ENCODE measurements around the gene DIABLO. TPM values are rescaled to one million over a fixed set of nuclear protein-coding genes. Genes with fewer than 3 reads are reported as not detected.

Gene DIABLO
- total RNA-seq, 2 donors from 2014 or later: 54.1 to 132 TPM

DNA sequence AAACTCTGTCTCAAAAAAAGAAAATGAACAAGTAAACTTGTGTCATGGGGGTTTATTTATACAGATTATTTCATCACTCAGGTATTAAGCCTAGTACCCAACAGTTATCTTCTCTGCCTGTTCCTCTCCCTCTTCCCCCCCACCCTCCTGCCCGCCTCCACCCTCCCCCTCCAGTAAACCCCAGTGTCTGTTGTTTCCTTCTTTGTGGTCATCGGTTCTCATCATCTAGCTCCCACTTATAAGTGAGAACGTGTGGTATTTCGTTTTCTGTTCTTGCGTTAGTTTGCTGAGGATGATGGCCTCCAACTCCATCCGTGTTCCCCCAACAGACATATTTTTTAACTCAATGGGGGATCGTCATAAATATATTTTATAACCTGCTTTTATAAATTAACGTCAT, 64.2 kb downstream of the DIABLO start:
- 62% methylated on average over 8 of the region's 8 CpGs for WGBS
- DNase-seq (ENCODE audit: low spot score): no peak
- TF ChIP-seq, protein P1, sequence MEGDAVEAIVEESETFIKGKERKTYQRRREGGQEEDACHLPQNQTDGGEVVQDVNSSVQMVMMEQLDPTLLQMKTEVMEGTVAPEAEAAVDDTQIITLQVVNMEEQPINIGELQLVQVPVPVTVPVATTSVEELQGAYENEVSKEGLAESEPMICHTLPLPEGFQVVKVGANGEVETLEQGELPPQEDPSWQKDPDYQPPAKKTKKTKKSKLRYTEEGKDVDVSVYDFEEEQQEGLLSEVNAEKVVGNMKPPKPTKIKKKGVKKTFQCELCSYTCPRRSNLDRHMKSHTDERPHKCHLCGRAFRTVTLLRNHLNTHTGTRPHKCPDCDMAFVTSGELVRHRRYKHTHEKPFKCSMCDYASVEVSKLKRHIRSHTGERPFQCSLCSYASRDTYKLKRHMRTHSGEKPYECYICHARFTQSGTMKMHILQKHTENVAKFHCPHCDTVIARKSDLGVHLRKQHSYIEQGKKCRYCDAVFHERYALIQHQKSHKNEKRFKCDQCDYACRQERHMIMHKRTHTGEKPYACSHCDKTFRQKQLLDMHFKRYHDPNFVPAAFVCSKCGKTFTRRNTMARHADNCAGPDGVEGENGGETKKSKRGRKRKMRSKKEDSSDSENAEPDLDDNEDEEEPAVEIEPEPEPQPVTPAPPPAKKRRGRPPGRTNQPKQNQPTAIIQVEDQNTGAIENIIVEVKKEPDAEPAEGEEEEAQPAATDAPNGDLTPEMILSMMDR (IDR thresholded peaks at IDR 0.05): no peak
- TF ChIP-seq POLR2AphosphoS5 (IDR thresholded peaks at IDR 0.05): no peak
- no peak for TF ChIP-seq POLR2A (IDR thresholded peaks at IDR 0.05)
- Histone ChIP-seq H3K27ac (no peak overlapping the region), H3K4me1 (replicated peaks) (no peaks in the 10 kb centered on the region), H3K27me3 (replicated peaks; ENCODE audit: insufficient read depth) (no peaks in the 10 kb centered on the region), H3K36me3 (no peaks in the 10 kb centered on the region), H3K4me3 (no peak overlapping the region), H3K9me3 (no peaks in the 10 kb centered on the region)
- intact Hi-C loops (cut with DNase I): no loop called here

DNA sequence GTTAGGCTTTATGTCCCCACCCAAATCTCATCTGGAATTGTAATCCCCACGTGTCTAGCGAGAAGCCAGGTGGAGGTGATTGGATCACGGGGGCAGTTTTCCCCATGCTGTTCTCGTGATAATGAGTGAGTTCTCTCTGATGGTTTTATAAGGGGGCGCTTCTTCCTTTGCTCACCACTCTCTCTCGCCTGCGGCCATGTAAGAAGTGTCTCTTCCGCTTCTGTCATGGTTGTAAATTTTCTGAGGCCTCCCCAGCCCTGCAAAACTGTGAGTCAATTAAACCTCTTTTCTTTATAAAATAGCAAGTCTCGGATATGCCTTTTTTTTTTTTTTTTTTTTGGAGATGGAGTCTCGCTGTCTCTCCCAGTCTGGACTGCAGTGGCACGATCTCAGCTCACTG, 65.1 kb downstream of the DIABLO start:
- TF ChIP-seq POLR2AphosphoS5 (IDR thresholded peaks at IDR 0.05): no peak
- no peak for TF ChIP-seq POLR2A (IDR thresholded peaks at IDR 0.05)
- TF ChIP-seq, protein P1 (IDR thresholded peaks at IDR 0.05): no peak
- DNase-seq (ENCODE audit: low spot score): no peak
- no peaks in the 10 kb centered on the region for H3K4me1 ChIP-seq (replicated peaks)
- intact Hi-C loops (cut with DNase I): no loop called here
- no peak overlapping the region for H3K27ac ChIP-seq
- 76% methylated on average over 11 of the region's 11 CpGs for WGBS
- H3K36me3 ChIP-seq: no peaks in the 10 kb centered on the region
- no peaks in the 10 kb centered on the region for H3K9me3 ChIP-seq
- no peak overlapping the region for H3K4me3 ChIP-seq
- H3K27me3 ChIP-seq (replicated peaks; ENCODE audit: insufficient read depth): no peaks in the 10 kb centered on the region

DNA sequence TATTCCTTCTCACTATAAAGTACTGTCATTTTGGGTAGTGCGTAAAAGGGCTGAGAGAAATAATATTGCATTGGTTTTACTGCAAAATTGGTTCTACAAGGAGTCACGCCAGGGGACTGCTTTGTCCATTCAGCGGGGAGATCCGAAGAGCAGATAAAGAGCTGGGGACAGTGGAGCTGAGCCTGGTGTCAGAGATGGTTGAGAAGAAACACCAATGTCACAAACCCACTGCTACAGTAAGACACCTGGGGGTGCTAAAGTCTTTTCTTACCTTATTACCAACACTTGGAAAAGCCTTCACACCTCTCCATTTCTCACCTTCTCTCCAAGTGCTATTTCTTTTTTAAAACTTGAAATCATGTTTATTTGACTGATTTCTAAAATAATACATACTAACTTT, 66.0 kb downstream of the DIABLO start:
- TF ChIP-seq, protein P1 (IDR thresholded peaks at IDR 0.05): no peak
- TF ChIP-seq POLR2A (IDR thresholded peaks at IDR 0.05) (no peak), POLR2AphosphoS5 (IDR thresholded peaks at IDR 0.05) (no peak)
- Histone ChIP-seq H3K27me3 (replicated peaks; ENCODE audit: insufficient read depth) (no peaks in the 10 kb centered on the region), H3K36me3 (no peaks in the 10 kb centered on the region), H3K9me3 (no peaks in the 10 kb centered on the region), H3K27ac (no peak overlapping the region), H3K4me3 (no peak overlapping the region), H3K4me1 (replicated peaks) (no peaks in the 10 kb centered on the region)
- intact Hi-C loops (cut with DNase I): no loop called here
- WGBS: 49% methylated on average over 4 of the region's 4 CpGs
- no peak for DNase-seq (ENCODE audit: low spot score)

DNA sequence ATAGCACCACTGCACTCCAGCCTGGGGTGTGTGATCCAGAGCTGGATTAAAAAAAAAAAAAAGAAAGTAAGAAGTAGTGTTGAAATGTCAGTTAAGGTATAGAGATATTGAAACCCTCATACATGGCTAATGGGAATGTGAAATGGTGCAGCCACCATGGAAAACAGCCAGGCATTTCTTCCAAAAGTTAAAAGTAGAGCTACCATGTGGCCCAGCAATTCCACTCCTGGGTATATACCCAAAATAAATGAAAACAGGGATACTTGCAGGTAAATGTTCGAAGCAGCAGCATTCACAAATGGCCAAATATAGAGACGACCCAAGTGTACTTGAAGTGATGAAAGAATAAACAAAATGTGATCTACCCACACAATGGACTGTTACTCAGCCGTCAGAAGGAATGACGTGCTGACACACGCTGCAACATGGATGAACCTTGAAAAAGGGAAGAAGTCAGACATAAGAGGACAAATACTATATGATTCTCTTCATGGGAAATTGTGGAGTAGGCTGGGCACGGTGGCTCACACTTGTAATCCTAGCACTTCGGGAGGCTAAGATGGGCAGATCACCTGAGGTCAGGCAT, 67.1 kb downstream of the DIABLO start:
- H3K4me1 ChIP-seq (replicated peaks): no peaks in the 10 kb centered on the region
- no peak overlapping the region for H3K27ac ChIP-seq
- no peaks in the 10 kb centered on the region for H3K36me3 ChIP-seq
- no peak for TF ChIP-seq POLR2A (IDR thresholded peaks at IDR 0.05)
- intact Hi-C loops (cut with DNase I): no loop called here
- no peak overlapping the region for H3K4me3 ChIP-seq
- DNase-seq (ENCODE audit: low spot score): no peak
- H3K9me3 ChIP-seq: no peaks in the 10 kb centered on the region
- H3K27me3 ChIP-seq (replicated peaks; ENCODE audit: insufficient read depth): no peaks in the 10 kb centered on the region
- 77% methylated on average over 7 of the region's 7 CpGs for WGBS

Small RNAs within 50 kb of the gene (small RNA-seq; reads per million reads assigned to genes)
- 0.09 to 0.10 reads per million in 2 donors for gene DIABLO

Other genes starting within 250 kb of the DIABLO start
- 10 to 100 TPM; 10.3 to 15.4 TPM for gene BCL7A, start 204.2 kb downstream of the DIABLO start, total RNA-seq
- 10 to 100 TPM; 13.1 to 57.7 TPM for gene MLXIP, start 147.3 kb downstream of the DIABLO start, total RNA-seq
- gene IL31, start 51.8 kb downstream of the DIABLO start, total RNA-seq: not detected
- gene LRRC43, start 42.9 kb downstream of the DIABLO start, total RNA-seq: 1 to 10 TPM; 1.2 to 5.7 TPM
- gene B3GNT4, start 22.3 kb downstream of the DIABLO start, total RNA-seq: 1 to 10 TPM in 1 of 2 donors, under 1 TPM in 1; 0.64 to 5.1 TPM
- 10 to 100 TPM; 11.3 to 23.9 TPM for gene VPS33A, start 40.4 kb upstream of the DIABLO start, total RNA-seq
- 10 to 100 TPM; 59.9 to 84.1 TPM for gene CLIP1, start 196.6 kb upstream of the DIABLO start, total RNA-seq

All from prostate gland (tissue), 2 donors.